GM23248 (cell line): ENCODE measurements around the gene DCST2.

Experiments used
- EZH2 ChIP-seq: fragments of 200-600 bp; sonication (generic); IDR thresholded peaks from 2 replicates; pipeline ENCODE4 v1.6.1; 2018; ENCODE audit warnings: antibody characterized with exemption, mild to moderate bottlenecking; ENCODE audit not compliant: insufficient read depth, poor library complexity, severe bottlenecking
- EZH2phosphoT487 ChIP-seq: fragments of 200-600 bp; sonication (generic); IDR thresholded peaks from 2 replicates; pipeline ENCODE4 v1.6.1; 2018; ENCODE audit warnings: antibody characterized with exemption, moderate library complexity, mild to moderate bottlenecking, low read depth; ENCODE audit not compliant: insufficient read depth

- TF ChIP-seq EZH2 (no peak), EZH2phosphoT487 (no peak)
Observed at GRCh38 chr1:154989195-154989860, 44.3 kb downstream of the DCST2 start.
